ENCODE results near the gene MGRN1.

DNA sequence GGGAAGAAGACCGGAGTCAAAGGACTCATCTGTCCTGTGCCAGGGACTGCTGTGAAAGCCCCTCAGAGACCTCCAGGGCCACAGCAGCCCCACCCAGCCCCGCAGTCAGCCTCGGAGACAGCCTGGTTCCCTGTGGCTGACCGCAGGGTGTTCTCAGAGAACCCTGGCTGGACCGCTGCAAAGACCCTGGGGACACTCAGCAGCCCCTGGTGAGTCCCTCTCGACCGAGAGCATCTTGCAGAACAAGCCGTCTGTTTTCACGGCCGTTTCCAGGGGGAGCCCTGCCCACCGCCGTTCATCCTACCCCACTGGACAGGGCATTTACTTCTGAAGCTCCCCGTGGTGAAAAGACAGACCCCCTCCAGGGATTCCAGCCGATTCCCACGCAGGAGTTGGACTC, 20.2 kb upstream of the MGRN1 start:
- TF ChIP-seq CTCF (IDR thresholded peaks at IDR 0.05) (no peak), POLR2AphosphoS5 (IDR thresholded peaks at IDR 0.05) (no peak)
